ENCODE measurements around the gene CCNT1. TPM values are rescaled to one million over a fixed set of nuclear protein-coding genes. Genes with fewer than 3 reads are reported as not detected.

Gene CCNT1
- polyA plus RNA-seq, 3 donors, result 2.3 to 8.3 (median 4.4) TPM

DNA sequence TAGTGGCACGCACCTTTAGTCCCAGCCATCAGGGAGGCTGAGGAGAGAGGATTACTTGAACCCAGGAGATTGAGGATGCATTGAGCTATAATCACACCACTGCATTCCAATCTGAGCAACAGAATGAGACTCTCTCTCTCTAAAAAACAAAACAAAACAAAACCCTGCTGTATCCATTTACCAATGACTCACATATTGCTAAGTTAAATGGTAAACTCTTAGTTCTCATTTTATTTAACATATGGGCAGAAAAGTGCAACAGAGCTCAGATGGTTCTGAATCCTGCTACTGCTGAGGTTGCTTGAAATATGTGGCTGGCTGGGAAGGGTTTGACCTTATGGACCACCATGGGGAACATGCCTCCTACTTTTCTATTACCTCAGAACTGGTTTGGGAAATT is 33.7 kb upstream of the CCNT1 start:
- TF ChIP-seq, protein P1, sequence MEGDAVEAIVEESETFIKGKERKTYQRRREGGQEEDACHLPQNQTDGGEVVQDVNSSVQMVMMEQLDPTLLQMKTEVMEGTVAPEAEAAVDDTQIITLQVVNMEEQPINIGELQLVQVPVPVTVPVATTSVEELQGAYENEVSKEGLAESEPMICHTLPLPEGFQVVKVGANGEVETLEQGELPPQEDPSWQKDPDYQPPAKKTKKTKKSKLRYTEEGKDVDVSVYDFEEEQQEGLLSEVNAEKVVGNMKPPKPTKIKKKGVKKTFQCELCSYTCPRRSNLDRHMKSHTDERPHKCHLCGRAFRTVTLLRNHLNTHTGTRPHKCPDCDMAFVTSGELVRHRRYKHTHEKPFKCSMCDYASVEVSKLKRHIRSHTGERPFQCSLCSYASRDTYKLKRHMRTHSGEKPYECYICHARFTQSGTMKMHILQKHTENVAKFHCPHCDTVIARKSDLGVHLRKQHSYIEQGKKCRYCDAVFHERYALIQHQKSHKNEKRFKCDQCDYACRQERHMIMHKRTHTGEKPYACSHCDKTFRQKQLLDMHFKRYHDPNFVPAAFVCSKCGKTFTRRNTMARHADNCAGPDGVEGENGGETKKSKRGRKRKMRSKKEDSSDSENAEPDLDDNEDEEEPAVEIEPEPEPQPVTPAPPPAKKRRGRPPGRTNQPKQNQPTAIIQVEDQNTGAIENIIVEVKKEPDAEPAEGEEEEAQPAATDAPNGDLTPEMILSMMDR (IDR thresholded peaks at IDR 0.05), result no peak
- Mint-ChIP-seq H3K4me3 (no peak overlapping the region), H3K27ac (no peak overlapping the region)

DNA sequence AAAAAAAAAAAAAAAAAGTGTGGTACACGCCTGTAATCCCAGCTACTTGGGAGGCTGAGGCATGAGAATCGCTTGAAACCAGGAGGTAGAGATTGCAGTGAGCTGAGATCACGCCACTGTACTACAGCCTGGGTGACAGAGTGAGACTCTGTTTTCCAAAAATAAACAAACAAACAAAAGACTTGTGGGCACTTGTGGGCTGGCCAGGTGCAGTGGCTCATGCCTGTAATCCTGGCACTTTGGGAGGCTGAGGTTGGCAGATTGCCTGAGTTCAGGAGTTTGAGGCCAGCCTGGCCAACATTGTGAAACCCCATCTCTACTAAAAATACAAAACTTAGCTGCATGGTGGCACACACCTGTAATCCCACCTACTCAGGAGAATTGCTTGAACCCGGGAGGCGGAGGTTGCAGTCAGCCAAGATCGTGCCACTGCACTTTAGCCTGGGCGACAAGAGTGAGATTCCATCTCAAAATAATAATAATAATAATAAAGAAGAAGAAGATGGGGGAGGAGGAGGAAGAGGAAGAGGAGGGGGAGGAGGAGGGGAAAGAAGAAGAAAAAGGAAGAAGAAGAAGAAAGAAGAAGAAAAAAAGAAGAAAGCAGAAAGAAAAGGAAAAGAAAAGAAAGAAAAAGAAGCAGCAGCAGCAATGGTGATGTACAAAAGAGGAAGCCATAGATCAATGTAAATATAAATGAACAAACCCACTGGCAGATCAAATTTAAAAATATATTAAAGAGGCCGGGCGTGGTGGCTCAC is 27.9 kb upstream of the CCNT1 start:
- H3K36me3 Mint-ChIP-seq, result no peaks in the 10 kb centered on the region
- no peak overlapping the region for H3K4me3 Mint-ChIP-seq
- no peaks in the 10 kb centered on the region for H3K79me2 ChIP-seq (ENCODE audit: insufficient read depth, low read length)
- H3K27me3 ChIP-seq (ENCODE audit: control insufficient read depth in 2 of 2, insufficient read depth in 2 of 2, low read length in 2 of 2), result peaks cover 4 to 15% of the 10 kb centered on the region in 2 donors
- WGBS (ENCODE audit: insufficient coverage), result no CpG with 5 or more reads among the region's 9 CpGs
- peaks cover 0 to 4% (median 0%) of the 10 kb centered on the region in 7 donors for H3K9me3 Mint-ChIP-seq
- DNase-seq, result no peak
- H3K4me1 Mint-ChIP-seq, result peaks cover 3% of the 10 kb centered on the region
- H3K4me3 ChIP-seq (replicated peaks in 1 of 3; ENCODE audit: low read depth in 2 of 3, low read length in 3 of 3), result no peak overlapping the region
- H4K20me1 ChIP-seq (ENCODE audit: insufficient read depth, low read length), result no peaks in the 10 kb centered on the region
- no peak overlapping the region for H3K9ac ChIP-seq (ENCODE audit: insufficient read depth, low read length, poor library complexity, severe bottlenecking)
- H3K4me1 ChIP-seq (ENCODE audit: control insufficient read depth in 1 of 2, insufficient read depth in 2 of 2, low read length in 2 of 2), result no peaks in the 10 kb centered on the region
- TF ChIP-seq, protein P1 (IDR thresholded peaks at IDR 0.05), result no peak
- no peaks in the 10 kb centered on the region for H3K9me3 ChIP-seq (replicated peaks in 1 of 2; ENCODE audit: control insufficient read depth in 1 of 2, insufficient read depth in 1 of 2, low read length in 2 of 2)
- intact Hi-C loops (cut with micrococcal nuclease), result no loop called here
- H3K27ac Mint-ChIP-seq, result no peak overlapping the region
- H3K27ac ChIP-seq (ENCODE audit: low read depth in 1 of 2, low read length in 2 of 2), result no peak overlapping the region
- no peak overlapping the region for H3K4me2 ChIP-seq (replicated peaks; ENCODE audit: extremely low read depth, low read length, poor library complexity, severe bottlenecking)
- peaks cover 9 to 19% (median 10%) of the 10 kb centered on the region in 3 donors for H3K27me3 Mint-ChIP-seq (ENCODE audit: low read depth in 3 of 3)
- no peaks in the 10 kb centered on the region for H3K36me3 ChIP-seq (replicated peaks in 1 of 2; ENCODE audit: control insufficient read depth in 1 of 2, insufficient read depth in 2 of 2, low read length in 2 of 2)
- no peak overlapping the region for H2AFZ ChIP-seq (ENCODE audit: insufficient read depth, low read depth, low read length, poor library complexity, severe bottlenecking)

More for the DNA sequence above, 33.7 kb upstream of the CCNT1 start:
- no peaks in the 10 kb centered on the region for H3K79me2 ChIP-seq (ENCODE audit: insufficient read depth, low read length)
- peaks cover 3% of the 10 kb centered on the region for H3K4me1 Mint-ChIP-seq
- no peak overlapping the region for H3K9ac ChIP-seq (ENCODE audit: insufficient read depth, low read length, poor library complexity, severe bottlenecking)
- no CpG with 5 or more reads among the region's 1 CpG for WGBS (ENCODE audit: insufficient coverage)
- H3K27me3 Mint-ChIP-seq (ENCODE audit: low read depth in 3 of 3), result peaks cover 0 to 2% (median 2%) of the 10 kb centered on the region in 3 donors
- intact Hi-C loops (cut with micrococcal nuclease), result loop anchor here in 1 of 2 donors (5.0 kb wide), 1 partner anchor 47 kb away; no protein-coding TSS in a partner anchor
- no peak overlapping the region for H3K27ac ChIP-seq (ENCODE audit: low read depth in 1 of 2, low read length in 2 of 2)
- H3K27me3 ChIP-seq (ENCODE audit: control insufficient read depth in 2 of 2, insufficient read depth in 2 of 2, low read length in 2 of 2), result no peaks in the 10 kb centered on the region
- no peaks in the 10 kb centered on the region for H3K4me1 ChIP-seq (ENCODE audit: control insufficient read depth in 1 of 2, insufficient read depth in 2 of 2, low read length in 2 of 2)
- H3K9me3 ChIP-seq (replicated peaks in 1 of 2; ENCODE audit: control insufficient read depth in 1 of 2, insufficient read depth in 1 of 2, low read length in 2 of 2), result no peaks in the 10 kb centered on the region
- H3K36me3 Mint-ChIP-seq, result no peaks in the 10 kb centered on the region
- H3K4me2 ChIP-seq (replicated peaks; ENCODE audit: extremely low read depth, low read length, poor library complexity, severe bottlenecking), result no peak overlapping the region
- H2AFZ ChIP-seq (ENCODE audit: insufficient read depth, low read depth, low read length, poor library complexity, severe bottlenecking), result no peak overlapping the region
- H3K36me3 ChIP-seq (replicated peaks in 1 of 2; ENCODE audit: control insufficient read depth in 1 of 2, insufficient read depth in 2 of 2, low read length in 2 of 2), result no peaks in the 10 kb centered on the region
- no peak for DNase-seq
- H4K20me1 ChIP-seq (ENCODE audit: insufficient read depth, low read length), result no peaks in the 10 kb centered on the region
- H3K9me3 Mint-ChIP-seq, result peaks cover 0 to 1% (median 0%) of the 10 kb centered on the region in 7 donors
- H3K4me3 ChIP-seq (replicated peaks in 1 of 3; ENCODE audit: low read depth in 2 of 3, low read length in 3 of 3), result no peak overlapping the region

Measured in CD14-positive monocyte (primary cell).